GM12878 (cell line): Measurements from ENCODE around the gene JAKMIP1. TPM values are rescaled to one million over a fixed set of nuclear protein-coding genes. Genes with fewer than 3 reads are reported as not detected.

Experiments
- BHLHE40 ChIP-seq, 2 experiments: fragments of 450-650 bp in 1 of 2; IDR thresholded peaks; 2 replicates each; pipeline ENCODE4 v1.6.1; 2011 to 2017; ENCODE audit warnings: low read depth in 2 of 2, borderline replicate concordance in 1 of 2, improper control_type of control experiment in 1 of 2, low read length in 1 of 2, mild to moderate bottlenecking in 1 of 2
- MYB ChIP-seq: fragments of 150-350 bp; IDR thresholded peaks from 2 replicates; pipeline ENCODE4 v1.6.1; 2014; ENCODE audit warnings: mild to moderate bottlenecking, low read depth, low read length, borderline replicate concordance
- RFX5 ChIP-seq: IDR thresholded peaks from 2 replicates; pipeline ENCODE4 v1.6.1; 2011; ENCODE audit warnings: low read depth, low read length, improper control_type of control experiment
- SREBF2 ChIP-seq: IDR thresholded peaks from 2 replicates; pipeline ENCODE4 v1.6.1; 2012; ENCODE audit warnings: mild to moderate bottlenecking, low read length
- polyA plus RNA-seq, 11 experiments: library from polyadenylated mRNA; depleted of rRNA in 4 of 11; unstranded in 6 of 11; stranded (reverse) in 5 of 11; fragments of >200 nt; fragmentation: Nextera tagmentation in 4 of 11; fragmentation: Illumina TruSeq in 1 of 11; extraction: Ambion mirVana in 4 of 11; extraction: Trizol in 1 of 11; gene quantifications; 1 replicate in 1 of 11; 2 replicates in 10 of 11; pipeline versions ENCODE4 v1.2.1 to v1.2.3, GENCODE V29; 2011 to 2016; ENCODE audit warnings: inconsistent platforms in 2 of 11, missing spikeins in 2 of 11, low read depth in 1 of 11
- total RNA-seq, 4 experiments: library from RNA; depleted of rRNA in 3 of 4; stranded (reverse); fragments of >200 nt in 3 of 4; fragmentation: Illumina TruSeq in 1 of 4; extraction: Trizol in 1 of 4; gene quantifications; 2 replicates each; pipeline versions ENCODE4 v1.2.1 to v1.2.3, GENCODE V29; 2013 to 2021
- TF ChIP-seq, protein P1 (sequence below): fragments of 450-650 bp; IDR thresholded peaks from 2 replicates; pipeline ENCODE4 v1.6.1; 2017; ENCODE audit warnings: mild to moderate bottlenecking, moderate library complexity
- TF ChIP-seq, protein P2 (sequence below): IDR thresholded peaks from 2 replicates; pipeline ENCODE4 v1.6.1; 2011; ENCODE audit warnings: low read depth, mild to moderate bottlenecking, low read length, moderate library complexity, borderline replicate concordance; ENCODE audit errors: extremely low read depth
- TF ChIP-seq, protein P3 (sequence below): fragments of 450-650 bp; IDR thresholded peaks from 2 replicates; pipeline ENCODE4 v1.6.1; 2014; ENCODE audit warnings: mild to moderate bottlenecking
- TF ChIP-seq, protein P4 (sequence below): fragments of 450-650 bp; formaldehyde crosslinking; IDR thresholded peaks from 2 replicates; pipeline ENCODE4 v1.4.0; 2020; ENCODE audit warnings: mild to moderate bottlenecking, moderate library complexity

Gene JAKMIP1
- total and polyA plus RNA-seq, 10 of the 15 experiments (the other 5 are each of a cell fraction or from before 2014, with no cell fraction given), result 0.52 to 16.7 (median 12.3) TPM

DNA sequence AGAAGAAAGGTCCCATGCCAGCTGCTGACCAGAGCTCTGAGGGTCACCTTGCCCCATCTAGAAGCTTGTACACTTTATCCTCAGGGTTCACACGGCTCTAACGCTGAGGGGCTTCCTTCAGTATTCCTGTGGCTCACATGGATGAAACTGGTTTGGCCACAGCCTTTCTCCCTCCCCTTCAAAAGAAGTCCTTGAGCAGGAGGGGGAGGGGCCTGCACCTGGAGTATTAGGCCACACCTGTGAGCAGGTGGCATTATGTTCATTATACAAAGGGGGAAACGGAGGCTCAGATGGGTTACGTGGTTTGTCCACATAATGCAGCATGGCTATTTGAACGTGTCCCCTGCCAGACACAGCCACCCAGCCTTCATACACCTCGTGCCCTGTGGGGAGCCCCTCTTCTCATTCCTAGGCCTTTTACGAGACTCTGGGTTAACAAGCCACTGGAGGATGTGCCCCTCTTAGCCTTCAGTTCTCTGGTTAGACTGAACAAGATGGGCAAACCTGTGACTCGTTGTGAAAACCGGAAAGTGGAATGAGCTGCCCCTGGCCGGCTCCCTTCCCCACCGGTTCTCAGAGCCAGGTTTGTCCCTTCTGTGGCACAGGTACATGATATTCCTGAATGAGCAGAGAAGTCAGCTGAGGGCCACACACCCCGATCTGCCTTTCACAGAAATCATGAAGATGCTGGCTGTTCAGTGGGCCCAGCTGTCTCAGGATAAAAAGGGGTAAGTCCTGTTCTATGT, 27.2 kb upstream of the JAKMIP1 start (continued):
- TF ChIP-seq, protein P1, sequence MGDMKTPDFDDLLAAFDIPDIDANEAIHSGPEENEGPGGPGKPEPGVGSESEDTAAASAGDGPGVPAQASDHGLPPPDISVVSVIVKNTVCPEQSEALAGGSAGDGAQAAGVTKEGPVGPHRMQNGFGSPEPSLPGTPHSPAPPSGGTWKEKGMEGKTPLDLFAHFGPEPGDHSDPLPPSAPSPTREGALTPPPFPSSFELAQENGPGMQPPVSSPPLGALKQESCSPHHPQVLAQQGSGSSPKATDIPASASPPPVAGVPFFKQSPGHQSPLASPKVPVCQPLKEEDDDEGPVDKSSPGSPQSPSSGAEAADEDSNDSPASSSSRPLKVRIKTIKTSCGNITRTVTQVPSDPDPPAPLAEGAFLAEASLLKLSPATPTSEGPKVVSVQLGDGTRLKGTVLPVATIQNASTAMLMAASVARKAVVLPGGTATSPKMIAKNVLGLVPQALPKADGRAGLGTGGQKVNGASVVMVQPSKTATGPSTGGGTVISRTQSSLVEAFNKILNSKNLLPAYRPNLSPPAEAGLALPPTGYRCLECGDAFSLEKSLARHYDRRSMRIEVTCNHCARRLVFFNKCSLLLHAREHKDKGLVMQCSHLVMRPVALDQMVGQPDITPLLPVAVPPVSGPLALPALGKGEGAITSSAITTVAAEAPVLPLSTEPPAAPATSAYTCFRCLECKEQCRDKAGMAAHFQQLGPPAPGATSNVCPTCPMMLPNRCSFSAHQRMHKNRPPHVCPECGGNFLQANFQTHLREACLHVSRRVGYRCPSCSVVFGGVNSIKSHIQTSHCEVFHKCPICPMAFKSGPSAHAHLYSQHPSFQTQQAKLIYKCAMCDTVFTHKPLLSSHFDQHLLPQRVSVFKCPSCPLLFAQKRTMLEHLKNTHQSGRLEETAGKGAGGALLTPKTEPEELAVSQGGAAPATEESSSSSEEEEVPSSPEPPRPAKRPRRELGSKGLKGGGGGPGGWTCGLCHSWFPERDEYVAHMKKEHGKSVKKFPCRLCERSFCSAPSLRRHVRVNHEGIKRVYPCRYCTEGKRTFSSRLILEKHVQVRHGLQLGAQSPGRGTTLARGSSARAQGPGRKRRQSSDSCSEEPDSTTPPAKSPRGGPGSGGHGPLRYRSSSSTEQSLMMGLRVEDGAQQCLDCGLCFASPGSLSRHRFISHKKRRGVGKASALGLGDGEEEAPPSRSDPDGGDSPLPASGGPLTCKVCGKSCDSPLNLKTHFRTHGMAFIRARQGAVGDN, result no peak
- TF ChIP-seq, protein P2, sequence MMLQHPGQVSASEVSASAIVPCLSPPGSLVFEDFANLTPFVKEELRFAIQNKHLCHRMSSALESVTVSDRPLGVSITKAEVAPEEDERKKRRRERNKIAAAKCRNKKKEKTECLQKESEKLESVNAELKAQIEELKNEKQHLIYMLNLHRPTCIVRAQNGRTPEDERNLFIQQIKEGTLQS, result no peak
- TF ChIP-seq SREBF2 (no peak), BHLHE40 (IDR thresholded peaks at IDR 0.05; ENCODE audit: borderline replicate concordance in 1 of 2, low read depth in 2 of 2, low read length in 1 of 2) (no peak), RFX5 (no peak), MYB (no peak)
- TF ChIP-seq, protein P3, sequence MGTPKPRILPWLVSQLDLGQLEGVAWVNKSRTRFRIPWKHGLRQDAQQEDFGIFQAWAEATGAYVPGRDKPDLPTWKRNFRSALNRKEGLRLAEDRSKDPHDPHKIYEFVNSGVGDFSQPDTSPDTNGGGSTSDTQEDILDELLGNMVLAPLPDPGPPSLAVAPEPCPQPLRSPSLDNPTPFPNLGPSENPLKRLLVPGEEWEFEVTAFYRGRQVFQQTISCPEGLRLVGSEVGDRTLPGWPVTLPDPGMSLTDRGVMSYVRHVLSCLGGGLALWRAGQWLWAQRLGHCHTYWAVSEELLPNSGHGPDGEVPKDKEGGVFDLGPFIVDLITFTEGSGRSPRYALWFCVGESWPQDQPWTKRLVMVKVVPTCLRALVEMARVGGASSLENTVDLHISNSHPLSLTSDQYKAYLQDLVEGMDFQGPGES, result no peak
- TF ChIP-seq, protein P4, sequence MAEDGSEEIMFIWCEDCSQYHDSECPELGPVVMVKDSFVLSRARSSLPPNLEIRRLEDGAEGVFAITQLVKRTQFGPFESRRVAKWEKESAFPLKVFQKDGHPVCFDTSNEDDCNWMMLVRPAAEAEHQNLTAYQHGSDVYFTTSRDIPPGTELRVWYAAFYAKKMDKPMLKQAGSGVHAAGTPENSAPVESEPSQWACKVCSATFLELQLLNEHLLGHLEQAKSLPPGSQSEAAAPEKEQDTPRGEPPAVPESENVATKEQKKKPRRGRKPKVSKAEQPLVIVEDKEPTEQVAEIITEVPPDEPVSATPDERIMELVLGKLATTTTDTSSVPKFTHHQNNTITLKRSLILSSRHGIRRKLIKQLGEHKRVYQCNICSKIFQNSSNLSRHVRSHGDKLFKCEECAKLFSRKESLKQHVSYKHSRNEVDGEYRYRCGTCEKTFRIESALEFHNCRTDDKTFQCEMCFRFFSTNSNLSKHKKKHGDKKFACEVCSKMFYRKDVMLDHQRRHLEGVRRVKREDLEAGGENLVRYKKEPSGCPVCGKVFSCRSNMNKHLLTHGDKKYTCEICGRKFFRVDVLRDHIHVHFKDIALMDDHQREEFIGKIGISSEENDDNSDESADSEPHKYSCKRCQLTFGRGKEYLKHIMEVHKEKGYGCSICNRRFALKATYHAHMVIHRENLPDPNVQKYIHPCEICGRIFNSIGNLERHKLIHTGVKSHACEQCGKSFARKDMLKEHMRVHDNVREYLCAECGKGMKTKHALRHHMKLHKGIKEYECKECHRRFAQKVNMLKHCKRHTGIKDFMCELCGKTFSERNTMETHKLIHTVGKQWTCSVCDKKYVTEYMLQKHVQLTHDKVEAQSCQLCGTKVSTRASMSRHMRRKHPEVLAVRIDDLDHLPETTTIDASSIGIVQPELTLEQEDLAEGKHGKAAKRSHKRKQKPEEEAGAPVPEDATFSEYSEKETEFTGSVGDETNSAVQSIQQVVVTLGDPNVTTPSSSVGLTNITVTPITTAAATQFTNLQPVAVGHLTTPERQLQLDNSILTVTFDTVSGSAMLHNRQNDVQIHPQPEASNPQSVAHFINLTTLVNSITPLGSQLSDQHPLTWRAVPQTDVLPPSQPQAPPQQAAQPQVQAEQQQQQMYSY (CRISPR knock-in tag), result no peak
